ENCODE data around the gene ERC2. TPM values are rescaled to one million over a fixed set of nuclear protein-coding genes. Genes with fewer than 3 reads are reported as not detected.

The ERC2 gene
- total RNA-seq, 1 donor from 2014 or later: 32.5 TPM

- no peak for DNase-seq (ENCODE audit: low spot score, unreplicated experiment)
- peaks cover 3% of the 10 kb centered on the region for H3K4me1 Mint-ChIP-seq (ENCODE audit: low read depth)
- H3K9me3 Mint-ChIP-seq (ENCODE audit: low read depth): no peaks in the 10 kb centered on the region
- peak overlapping the region; percentile 47 for H3K27ac Mint-ChIP-seq
- TF ChIP-seq, protein P1, sequence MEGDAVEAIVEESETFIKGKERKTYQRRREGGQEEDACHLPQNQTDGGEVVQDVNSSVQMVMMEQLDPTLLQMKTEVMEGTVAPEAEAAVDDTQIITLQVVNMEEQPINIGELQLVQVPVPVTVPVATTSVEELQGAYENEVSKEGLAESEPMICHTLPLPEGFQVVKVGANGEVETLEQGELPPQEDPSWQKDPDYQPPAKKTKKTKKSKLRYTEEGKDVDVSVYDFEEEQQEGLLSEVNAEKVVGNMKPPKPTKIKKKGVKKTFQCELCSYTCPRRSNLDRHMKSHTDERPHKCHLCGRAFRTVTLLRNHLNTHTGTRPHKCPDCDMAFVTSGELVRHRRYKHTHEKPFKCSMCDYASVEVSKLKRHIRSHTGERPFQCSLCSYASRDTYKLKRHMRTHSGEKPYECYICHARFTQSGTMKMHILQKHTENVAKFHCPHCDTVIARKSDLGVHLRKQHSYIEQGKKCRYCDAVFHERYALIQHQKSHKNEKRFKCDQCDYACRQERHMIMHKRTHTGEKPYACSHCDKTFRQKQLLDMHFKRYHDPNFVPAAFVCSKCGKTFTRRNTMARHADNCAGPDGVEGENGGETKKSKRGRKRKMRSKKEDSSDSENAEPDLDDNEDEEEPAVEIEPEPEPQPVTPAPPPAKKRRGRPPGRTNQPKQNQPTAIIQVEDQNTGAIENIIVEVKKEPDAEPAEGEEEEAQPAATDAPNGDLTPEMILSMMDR (IDR thresholded peaks at IDR 0.05; ENCODE audit: unreplicated experiment): no peak
- no peaks in the 10 kb centered on the region for H3K27me3 Mint-ChIP-seq
- no peak overlapping the region for H3K4me3 Mint-ChIP-seq (ENCODE audit: low read depth)
- no peaks in the 10 kb centered on the region for H3K36me3 Mint-ChIP-seq (ENCODE audit: insufficient read depth)
Observed at GRCh38 chr3:55718521-55718921, 749.7 kb downstream of the ERC2 start.

- Mint-ChIP-seq H3K36me3 (ENCODE audit: insufficient read depth) (no peaks in the 10 kb centered on the region), H3K4me1 (ENCODE audit: low read depth) (no peaks in the 10 kb centered on the region), H3K27ac (no peak overlapping the region), H3K27me3 (no peaks in the 10 kb centered on the region), H3K4me3 (ENCODE audit: low read depth) (no peak overlapping the region), H3K9me3 (ENCODE audit: low read depth) (no peaks in the 10 kb centered on the region)
- no peak for DNase-seq (ENCODE audit: low spot score, unreplicated experiment)
- TF ChIP-seq, protein P1 (IDR thresholded peaks at IDR 0.05; ENCODE audit: unreplicated experiment): no peak
Observed at GRCh38 chr3:55718074-55718473, 750.2 kb downstream of the ERC2 start.

GRCh38 chr3:55717481-55717880 is 750.8 kb downstream of the ERC2 start:
- Mint-ChIP-seq H3K4me3 (ENCODE audit: low read depth) (no peak overlapping the region), H3K27me3 (no peaks in the 10 kb centered on the region), H3K27ac (no peak overlapping the region), H3K4me1 (ENCODE audit: low read depth) (no peaks in the 10 kb centered on the region), H3K36me3 (ENCODE audit: insufficient read depth) (no peaks in the 10 kb centered on the region), H3K9me3 (ENCODE audit: low read depth) (no peaks in the 10 kb centered on the region)
- no peak for DNase-seq (ENCODE audit: low spot score, unreplicated experiment)
- TF ChIP-seq, protein P1 (IDR thresholded peaks at IDR 0.05; ENCODE audit: unreplicated experiment): no peak

- H3K4me1 Mint-ChIP-seq (ENCODE audit: low read depth): no peaks in the 10 kb centered on the region
- no peaks in the 10 kb centered on the region for H3K36me3 Mint-ChIP-seq (ENCODE audit: insufficient read depth)
- no peak for DNase-seq (ENCODE audit: low spot score, unreplicated experiment)
- no peak overlapping the region for H3K27ac Mint-ChIP-seq
- no peaks in the 10 kb centered on the region for H3K27me3 Mint-ChIP-seq
- TF ChIP-seq, protein P1 (IDR thresholded peaks at IDR 0.05; ENCODE audit: unreplicated experiment): no peak
- H3K4me3 Mint-ChIP-seq (ENCODE audit: low read depth): no peak overlapping the region
- H3K9me3 Mint-ChIP-seq (ENCODE audit: low read depth): no peaks in the 10 kb centered on the region
Observed at GRCh38 chr3:55716611-55717225, 751.5 kb downstream of the ERC2 start.

DNA sequence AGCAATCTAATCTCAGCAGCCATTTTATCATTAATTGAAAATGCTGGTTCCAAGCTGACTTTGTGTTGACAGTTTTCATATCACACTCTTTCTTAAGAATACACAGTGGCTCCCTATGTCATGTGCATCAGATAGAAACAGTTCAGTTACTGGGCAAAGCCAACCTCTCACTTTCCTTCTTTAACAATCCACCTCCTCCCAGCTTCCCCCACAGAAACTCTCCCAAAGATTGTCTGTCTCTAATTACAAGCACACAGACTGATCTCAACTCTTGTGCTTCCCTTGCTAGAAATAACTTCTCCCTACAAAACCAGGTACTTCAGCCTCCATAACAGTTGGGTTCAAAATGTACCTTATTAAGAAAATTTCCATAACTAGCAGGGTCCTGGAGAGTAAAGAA is 752.2 kb downstream of the ERC2 start:
- no peaks in the 10 kb centered on the region for H3K4me1 Mint-ChIP-seq (ENCODE audit: low read depth)
- no peaks in the 10 kb centered on the region for H3K27me3 Mint-ChIP-seq
- H3K36me3 Mint-ChIP-seq (ENCODE audit: insufficient read depth): no peaks in the 10 kb centered on the region
- no peak overlapping the region for H3K27ac Mint-ChIP-seq
- no peaks in the 10 kb centered on the region for H3K9me3 Mint-ChIP-seq (ENCODE audit: low read depth)
- TF ChIP-seq, protein P1 (IDR thresholded peaks at IDR 0.05; ENCODE audit: unreplicated experiment): no peak
- no peak overlapping the region for H3K4me3 Mint-ChIP-seq (ENCODE audit: low read depth)
- no peak for DNase-seq (ENCODE audit: low spot score, unreplicated experiment)
